Measurements from ENCODE around the gene RAB21. TPM values are rescaled to one million over a fixed set of nuclear protein-coding genes. Genes with fewer than 3 reads are reported as not detected.
A peak's percentile ranks its signal among the peaks of the same experiment; 100 is the strongest.

RAB21 gene
- total and polyA plus RNA-seq, 2 of the 13 experiments (the other 11 are each of a cell fraction or from before 2014, with no cell fraction given) = 4.4 to 50.9 TPM

DNA sequence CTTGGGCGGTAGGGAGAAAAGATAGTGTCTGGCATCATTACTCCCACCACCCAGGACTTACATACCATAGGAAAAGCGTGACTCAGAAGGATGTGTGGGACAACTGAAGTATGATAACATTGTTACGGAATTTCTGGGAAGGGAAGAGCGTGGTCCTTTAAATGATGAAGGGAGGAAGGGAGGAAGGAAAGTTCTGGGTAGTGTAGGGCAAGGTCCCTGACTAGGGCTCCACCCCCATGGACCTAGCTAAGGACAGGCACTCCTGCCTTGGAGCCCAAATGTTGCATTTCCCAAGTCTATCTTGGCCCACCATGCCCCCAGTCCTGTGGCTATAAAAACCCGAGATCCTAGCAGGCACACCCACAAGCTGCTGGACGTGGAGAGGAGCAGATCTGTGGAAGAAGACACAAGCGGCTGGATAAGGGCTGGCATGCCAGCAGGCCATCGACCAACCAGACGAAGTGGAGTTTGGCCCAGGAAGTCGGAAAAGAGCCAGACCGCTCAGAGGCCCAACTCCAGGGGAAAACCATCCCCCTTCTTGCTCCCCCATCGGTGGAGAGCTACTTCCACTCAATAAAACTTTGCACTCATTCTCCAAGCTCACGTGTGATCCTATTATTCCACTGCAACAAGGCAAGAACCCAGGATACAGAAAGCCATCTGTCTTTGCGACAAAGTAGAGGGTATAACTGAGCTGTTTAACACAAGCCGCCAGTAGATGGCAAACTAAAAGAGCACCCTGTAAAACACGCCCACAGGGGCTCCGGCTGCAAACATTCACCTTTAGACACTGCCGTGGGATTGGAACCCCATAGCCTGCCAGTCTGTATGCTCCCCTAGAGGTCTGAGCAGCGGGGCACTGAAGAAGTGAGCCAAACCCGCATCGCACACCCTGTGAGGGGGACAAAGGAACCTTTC, 23.0 kb upstream of the RAB21 start (continued):
- no peak for TF ChIP-seq ZSCAN22 (CRISPR knock-in tag; IDR thresholded peaks at IDR 0.05)
- TF ChIP-seq ZNF567 (CRISPR knock-in tag; IDR thresholded peaks at IDR 0.05; ENCODE audit: borderline replicate concordance) = no peak
- no peak for TF ChIP-seq NBN (conservative IDR thresholded peaks at IDR 0.05)
- TF ChIP-seq RCOR2 (CRISPR knock-in tag; IDR thresholded peaks at IDR 0.05) = 0 out of 2 replicates have a peak, but pooled peaks have one; percentile 12
- no peak for TF ChIP-seq SP2 (CRISPR knock-in tag; IDR thresholded peaks at IDR 0.05)
- TF ChIP-seq, protein P1, sequence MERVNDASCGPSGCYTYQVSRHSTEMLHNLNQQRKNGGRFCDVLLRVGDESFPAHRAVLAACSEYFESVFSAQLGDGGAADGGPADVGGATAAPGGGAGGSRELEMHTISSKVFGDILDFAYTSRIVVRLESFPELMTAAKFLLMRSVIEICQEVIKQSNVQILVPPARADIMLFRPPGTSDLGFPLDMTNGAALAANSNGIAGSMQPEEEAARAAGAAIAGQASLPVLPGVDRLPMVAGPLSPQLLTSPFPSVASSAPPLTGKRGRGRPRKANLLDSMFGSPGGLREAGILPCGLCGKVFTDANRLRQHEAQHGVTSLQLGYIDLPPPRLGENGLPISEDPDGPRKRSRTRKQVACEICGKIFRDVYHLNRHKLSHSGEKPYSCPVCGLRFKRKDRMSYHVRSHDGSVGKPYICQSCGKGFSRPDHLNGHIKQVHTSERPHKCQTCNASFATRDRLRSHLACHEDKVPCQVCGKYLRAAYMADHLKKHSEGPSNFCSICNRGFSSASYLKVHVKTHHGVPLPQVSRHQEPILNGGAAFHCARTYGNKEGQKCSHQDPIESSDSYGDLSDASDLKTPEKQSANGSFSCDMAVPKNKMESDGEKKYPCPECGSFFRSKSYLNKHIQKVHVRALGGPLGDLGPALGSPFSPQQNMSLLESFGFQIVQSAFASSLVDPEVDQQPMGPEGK (CRISPR knock-in tag; IDR thresholded peaks at IDR 0.05) = no peak
- TF ChIP-seq KAT7 (CRISPR knock-in tag; IDR thresholded peaks at IDR 0.05; ENCODE audit: borderline replicate concordance) = peak; percentile 39; the same call in 1 of the 2 replicates
- no peak for TF ChIP-seq SYNCRIP (IDR thresholded peaks at IDR 0.05; ENCODE audit: insufficient read depth, low read depth, low read length)
- TF ChIP-seq, protein P2, sequence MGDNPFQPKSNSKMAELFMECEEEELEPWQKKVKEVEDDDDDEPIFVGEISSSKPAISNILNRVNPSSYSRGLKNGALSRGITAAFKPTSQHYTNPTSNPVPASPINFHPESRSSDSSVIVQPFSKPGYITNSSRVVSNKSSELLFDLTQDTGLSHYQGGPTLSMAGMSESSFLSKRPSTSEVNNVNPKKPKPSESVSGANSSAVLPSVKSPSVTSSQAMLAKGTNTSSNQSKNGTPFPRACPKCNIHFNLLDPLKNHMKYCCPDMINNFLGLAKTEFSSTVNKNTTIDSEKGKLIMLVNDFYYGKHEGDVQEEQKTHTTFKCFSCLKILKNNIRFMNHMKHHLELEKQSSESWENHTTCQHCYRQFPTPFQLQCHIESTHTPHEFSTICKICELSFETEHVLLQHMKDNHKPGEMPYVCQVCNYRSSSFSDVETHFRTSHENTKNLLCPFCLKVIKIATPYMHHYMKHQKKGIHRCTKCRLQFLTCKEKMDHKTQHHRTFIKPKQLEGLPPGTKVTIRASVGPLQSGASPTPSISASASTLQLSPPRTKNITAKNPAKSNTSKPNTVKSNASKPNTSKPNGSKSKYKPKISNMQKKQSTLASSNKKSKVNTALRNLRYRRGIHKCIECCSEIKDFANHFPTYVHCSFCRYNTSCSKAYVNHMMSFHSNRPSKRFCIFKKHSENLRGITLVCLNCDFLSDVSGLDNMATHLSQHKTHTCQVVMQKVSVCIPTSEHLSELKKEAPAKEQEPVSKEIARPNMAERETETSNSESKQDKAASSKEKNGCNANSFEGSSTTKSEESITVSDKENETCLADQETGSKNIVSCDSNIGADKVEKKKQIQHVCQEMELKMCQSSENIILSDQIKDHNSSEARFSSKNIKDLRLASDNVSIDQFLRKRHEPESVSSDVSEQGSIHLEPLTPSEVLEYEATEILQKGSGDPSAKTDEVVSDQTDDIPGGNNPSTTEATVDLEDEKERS (CRISPR knock-in tag; IDR thresholded peaks at IDR 0.05) = peak; percentile 76; the same call in 1 of the 2 replicates
- TF ChIP-seq, protein P3, sequence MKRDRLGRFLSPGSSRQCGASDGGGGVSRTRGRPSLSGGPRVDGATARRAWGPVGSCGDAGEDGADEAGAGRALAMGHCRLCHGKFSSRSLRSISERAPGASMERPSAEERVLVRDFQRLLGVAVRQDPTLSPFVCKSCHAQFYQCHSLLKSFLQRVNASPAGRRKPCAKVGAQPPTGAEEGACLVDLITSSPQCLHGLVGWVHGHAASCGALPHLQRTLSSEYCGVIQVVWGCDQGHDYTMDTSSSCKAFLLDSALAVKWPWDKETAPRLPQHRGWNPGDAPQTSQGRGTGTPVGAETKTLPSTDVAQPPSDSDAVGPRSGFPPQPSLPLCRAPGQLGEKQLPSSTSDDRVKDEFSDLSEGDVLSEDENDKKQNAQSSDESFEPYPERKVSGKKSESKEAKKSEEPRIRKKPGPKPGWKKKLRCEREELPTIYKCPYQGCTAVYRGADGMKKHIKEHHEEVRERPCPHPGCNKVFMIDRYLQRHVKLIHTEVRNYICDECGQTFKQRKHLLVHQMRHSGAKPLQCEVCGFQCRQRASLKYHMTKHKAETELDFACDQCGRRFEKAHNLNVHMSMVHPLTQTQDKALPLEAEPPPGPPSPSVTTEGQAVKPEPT (CRISPR knock-in tag; IDR thresholded peaks at IDR 0.05; ENCODE audit: low read depth) = no peak
- TF ChIP-seq ZNF101 (CRISPR knock-in tag; IDR thresholded peaks at IDR 0.05; ENCODE audit: borderline replicate concordance, low read depth) = no peak
- TF ChIP-seq ATRX (CRISPR knock-in tag; IDR thresholded peaks at IDR 0.05; ENCODE audit: borderline replicate concordance) = no peak
- TF ChIP-seq, protein P4, sequence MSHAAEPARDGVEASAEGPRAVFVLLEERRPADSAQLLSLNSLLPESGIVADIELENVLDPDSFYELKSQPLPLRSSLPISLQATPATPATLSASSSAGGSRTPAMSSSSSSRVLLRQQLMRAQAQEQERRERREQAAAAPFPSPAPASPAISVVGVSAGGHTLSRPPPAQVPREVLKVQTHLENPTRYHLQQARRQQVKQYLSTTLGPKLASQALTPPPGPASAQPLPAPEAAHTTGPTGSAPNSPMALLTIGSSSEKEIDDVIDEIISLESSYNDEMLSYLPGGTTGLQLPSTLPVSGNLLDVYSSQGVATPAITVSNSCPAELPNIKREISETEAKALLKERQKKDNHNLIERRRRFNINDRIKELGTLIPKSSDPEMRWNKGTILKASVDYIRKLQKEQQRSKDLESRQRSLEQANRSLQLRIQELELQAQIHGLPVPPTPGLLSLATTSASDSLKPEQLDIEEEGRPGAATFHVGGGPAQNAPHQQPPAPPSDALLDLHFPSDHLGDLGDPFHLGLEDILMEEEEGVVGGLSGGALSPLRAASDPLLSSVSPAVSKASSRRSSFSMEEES (CRISPR knock-in tag; IDR thresholded peaks at IDR 0.05) = no peak
- TF ChIP-seq ZNF850 (CRISPR knock-in tag; conservative IDR thresholded peaks at IDR 0.05) = no peak
- TF ChIP-seq MATR3 (CRISPR knock-in tag; IDR thresholded peaks at IDR 0.05) = no peak
- TF ChIP-seq REXO4 (CRISPR knock-in tag; IDR thresholded peaks at IDR 0.05; ENCODE audit: borderline replicate concordance) = no peak
- TF ChIP-seq MTA1 (CRISPR knock-in tag; IDR thresholded peaks at IDR 0.05; ENCODE audit: borderline replicate concordance) = peak; percentile 42; the same call in 1 of the 2 replicates
- TF ChIP-seq NCOA2 (CRISPR knock-in tag; IDR thresholded peaks at IDR 0.05) = 0 out of 2 replicates have a peak, but pooled peaks have one; percentile 9
- TF ChIP-seq, protein P5, sequence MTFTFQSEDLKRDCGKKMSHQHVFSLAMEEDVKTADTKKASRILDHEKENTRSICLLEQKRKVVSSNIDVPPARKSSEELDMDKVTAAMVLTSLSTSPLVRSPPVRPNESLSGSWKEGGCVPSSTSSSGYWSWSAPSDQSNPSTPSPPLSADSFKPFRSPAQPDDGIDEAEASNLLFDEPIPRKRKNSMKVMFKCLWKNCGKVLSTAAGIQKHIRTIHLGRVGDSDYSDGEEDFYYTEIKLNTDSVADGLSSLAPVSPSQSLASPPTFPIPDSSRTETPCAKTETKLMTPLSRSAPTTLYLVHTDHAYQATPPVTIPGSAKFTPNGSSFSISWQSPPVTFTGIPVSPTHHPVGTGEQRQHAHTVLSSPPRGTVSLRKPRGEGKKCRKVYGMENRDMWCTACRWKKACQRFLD (CRISPR knock-in tag; IDR thresholded peaks at IDR 0.05; ENCODE audit: borderline replicate concordance) = no peak

Data from HepG2 (cell line).